ENCODE measurements around the gene OR13C9.

DNA sequence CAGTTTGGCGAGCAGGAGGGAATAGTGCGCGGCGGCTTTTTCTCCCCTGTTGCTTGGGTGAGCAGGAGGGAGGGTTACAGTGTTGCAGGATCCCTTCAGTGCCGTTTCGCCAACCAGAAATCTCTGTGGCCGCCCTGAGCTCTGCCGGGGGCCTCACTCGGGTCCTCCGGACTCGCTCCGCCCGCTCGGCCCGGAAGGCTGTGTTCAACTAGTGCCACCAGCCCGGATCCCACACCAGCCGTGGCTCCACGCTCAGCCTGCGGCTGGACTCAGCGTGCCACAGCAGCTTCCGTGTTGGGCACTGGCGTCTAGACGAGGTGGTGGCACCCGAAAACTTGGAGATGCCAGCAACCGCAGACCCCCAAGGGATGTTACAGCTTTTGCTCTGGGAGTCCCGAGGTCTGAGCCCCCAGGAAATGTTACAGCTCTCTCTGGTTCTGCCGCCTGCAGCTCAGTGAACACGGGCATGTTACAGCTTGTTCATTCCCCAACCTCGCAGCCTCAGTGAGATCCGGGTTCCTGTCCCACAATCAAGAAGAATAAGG, 16.0 kb upstream of the OR13C9 start:
- TF ChIP-seq, protein P1, sequence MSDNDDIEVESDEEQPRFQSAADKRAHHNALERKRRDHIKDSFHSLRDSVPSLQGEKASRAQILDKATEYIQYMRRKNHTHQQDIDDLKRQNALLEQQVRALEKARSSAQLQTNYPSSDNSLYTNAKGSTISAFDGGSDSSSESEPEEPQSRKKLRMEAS (IDR thresholded peaks at IDR 0.05; ENCODE audit: low read depth, low read length) = no peak
- TF ChIP-seq, protein P2, sequence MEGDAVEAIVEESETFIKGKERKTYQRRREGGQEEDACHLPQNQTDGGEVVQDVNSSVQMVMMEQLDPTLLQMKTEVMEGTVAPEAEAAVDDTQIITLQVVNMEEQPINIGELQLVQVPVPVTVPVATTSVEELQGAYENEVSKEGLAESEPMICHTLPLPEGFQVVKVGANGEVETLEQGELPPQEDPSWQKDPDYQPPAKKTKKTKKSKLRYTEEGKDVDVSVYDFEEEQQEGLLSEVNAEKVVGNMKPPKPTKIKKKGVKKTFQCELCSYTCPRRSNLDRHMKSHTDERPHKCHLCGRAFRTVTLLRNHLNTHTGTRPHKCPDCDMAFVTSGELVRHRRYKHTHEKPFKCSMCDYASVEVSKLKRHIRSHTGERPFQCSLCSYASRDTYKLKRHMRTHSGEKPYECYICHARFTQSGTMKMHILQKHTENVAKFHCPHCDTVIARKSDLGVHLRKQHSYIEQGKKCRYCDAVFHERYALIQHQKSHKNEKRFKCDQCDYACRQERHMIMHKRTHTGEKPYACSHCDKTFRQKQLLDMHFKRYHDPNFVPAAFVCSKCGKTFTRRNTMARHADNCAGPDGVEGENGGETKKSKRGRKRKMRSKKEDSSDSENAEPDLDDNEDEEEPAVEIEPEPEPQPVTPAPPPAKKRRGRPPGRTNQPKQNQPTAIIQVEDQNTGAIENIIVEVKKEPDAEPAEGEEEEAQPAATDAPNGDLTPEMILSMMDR (IDR thresholded peaks at IDR 0.05; ENCODE audit: low read depth, low read length) = no peak
- TF ChIP-seq POLR2A (IDR thresholded peaks at IDR 0.05; ENCODE audit: extremely low read depth, insufficient read length) = no peak
- no peak for TF ChIP-seq MYC (IDR thresholded peaks at IDR 0.05; ENCODE audit: low read depth, low read length)

Data from NB4 (cell line).